Measurements from ENCODE around the gene PIGV. TPM values are rescaled to one million over a fixed set of nuclear protein-coding genes. Genes with fewer than 3 reads are reported as not detected.

The PIGV gene
- total RNA-seq, 1 experiment from 2014 or later: 7.5 TPM

- Histone ChIP-seq H3K4ac (ENCODE audit: low read depth, low read length) (no peak overlapping the region), H2BK20ac (ENCODE audit: low read depth, low read length, poor library complexity, severe bottlenecking) (no peak overlapping the region), H3K56ac (ENCODE audit: insufficient read length, low read depth, low read length) (no peak overlapping the region), H3K14ac (ENCODE audit: insufficient read depth, low read length) (no peak overlapping the region), H3K4me1 (ENCODE audit: insufficient read depth, low read length) (peaks cover 4% of the 10 kb centered on the region), H4K5ac (ENCODE audit: insufficient read length, low read depth, low read length) (no peak overlapping the region), H3K23me2 (ENCODE audit: insufficient read length, low read depth, low read length, poor library complexity, severe bottlenecking) (no peaks in the 10 kb centered on the region), H3T11ph (ENCODE audit: low read length) (no peak overlapping the region), H3K79me2 (ENCODE audit: insufficient read depth, low read length) (no peaks in the 10 kb centered on the region; the same call in 1 of the 2 replicates), H4K91ac (ENCODE audit: insufficient read length, low read depth, low read length) (no peak overlapping the region), H2BK5ac (ENCODE audit: insufficient read length, low read length) (no peak overlapping the region), H2AFZ (ENCODE audit: low read length) (no peak overlapping the region), H3K4me2 (ENCODE audit: insufficient read depth, insufficient read length, low read length) (no peak overlapping the region), H4K20me1 (ENCODE audit: control insufficient read depth, insufficient read depth, insufficient read length) (no peaks in the 10 kb centered on the region), H2AK5ac (ENCODE audit: insufficient read length, low read length) (no peak overlapping the region), H3K27ac (ENCODE audit: insufficient read length, low read depth, low read length) (no peak overlapping the region), H2BK120ac (ENCODE audit: low read depth, low read length, poor library complexity, severe bottlenecking) (no peak overlapping the region), H3K9me3 (ENCODE audit: control insufficient read depth, low read depth, low read length) (no peaks in the 10 kb centered on the region), H3K18ac (ENCODE audit: insufficient read length, low read depth, low read length) (no peak overlapping the region), H2BK15ac (ENCODE audit: low read depth, low read length) (no peak overlapping the region), H3K9ac (ENCODE audit: extremely low read depth, insufficient read length, low read length) (no peak overlapping the region), H4K8ac (replicated peaks; ENCODE audit: insufficient read length, low read depth, low read length) (no peak overlapping the region), H3K23ac (ENCODE audit: insufficient read length, low read depth, low read length) (no peak overlapping the region), H3K79me1 (ENCODE audit: insufficient read depth, low read depth, low read length, poor library complexity, severe bottlenecking) (peaks cover 6% of the 10 kb centered on the region), H2BK12ac (ENCODE audit: insufficient read length, low read depth, low read length) (no peak overlapping the region), H3K27me3 (ENCODE audit: insufficient read depth, low read length) (no peaks in the 10 kb centered on the region)
- Mint-ChIP-seq H3K36me3 (ENCODE audit: insufficient read depth in 1 of 3, low read depth in 3 of 3) (peaks cover 19 to 89% (median 78%) of the 10 kb centered on the region in 3 experiments; a peak in 6 of 7 replicates), H3K4me3 (peak overlapping the region in 1 of 2 experiments; percentile 11; a peak in 1 of 5 replicates), H3K9me3 (no peaks in the 10 kb centered on the region), H3K27me3 (ENCODE audit: low read depth) (no peaks in the 10 kb centered on the region), H3K27ac (peak overlapping the region; percentile 35 to 67 (median 50); a peak in 6 of 7 replicates), H3K4me1 (peaks cover 5 to 22% of the 10 kb centered on the region in 2 experiments)
- no CpG with 5 or more reads among the region's 8 CpGs for WGBS (ENCODE audit: extremely low coverage, insufficient read length, low lambda C conversion rate)
- DNase-seq: peak; percentile 90
- TF ChIP-seq CTCF (conservative IDR thresholded peaks at IDR 0.05): no peak
Observed at GRCh38 chr1:26744075-26744959, 43.4 kb upstream of the PIGV start.
